IMR-90 (cell line): ENCODE data around the gene GRAMD4. TPM values are rescaled to one million over a fixed set of nuclear protein-coding genes. Genes with fewer than 3 reads are reported as not detected.

Experiments used
- ATAC-seq: fragments of 200-7000 bp; cut with Tn5 transposase; 2 replicates; pipeline ENCODE4 v1.9.1; 2020; ENCODE audit warnings: low read depth, mild to moderate bottlenecking, moderate library complexity
- BruUV-seq: library from RNA; stranded (reverse); fragments of 400-500 nt; replicated peaks from 2 replicates; lab custom pipeline; 2021; lab: Mats Ljungman, UMichigan
- CTCF ChIA-PET: fragments of 300-600 bp; formaldehyde crosslinking; extraction: SDS; loops from one replicate; lab custom pipeline; 2021; ENCODE audit warnings: antibody characterized with exemption; lab: Yijun Ruan, JAX
- POLR2A ChIA-PET: fragments of 300-600 bp; sonication (Branson Sonifier 250); formaldehyde crosslinking; loops from one replicate; lab custom pipeline; 2022; ENCODE audit warnings: antibody characterized with exemption; ENCODE audit not compliant: unreplicated experiment; lab: Charles Lee
- DNase-seq: peaks from one replicate; pipeline ENCODE4 v3.0.0; 2013
- H2AFZ ChIP-seq: replicated peaks from 2 replicates; pipeline ENCODE3; 2013; ENCODE audit warnings: low read length, mild to moderate bottlenecking; ENCODE audit not compliant: poor library complexity
- H2AK5ac ChIP-seq: 2 replicates; pipeline ENCODE4 v1.6.1; 2013; ENCODE audit warnings: low read depth, low read length, inconsistent platforms
- H2AK9ac ChIP-seq: replicated peaks from 2 replicates; pipeline ENCODE3; 2013; ENCODE audit warnings: mild to moderate bottlenecking, low read depth, low read length, moderate library complexity; ENCODE audit not compliant: poor library complexity
- H2BK120ac ChIP-seq: 2 replicates; pipeline ENCODE4 v1.6.1; 2013; ENCODE audit warnings: low read depth, low read length, inconsistent platforms
- H2BK15ac ChIP-seq: 3 replicates; pipeline ENCODE4 v1.6.1; 2013; ENCODE audit warnings: low read depth, low read length, inconsistent platforms
- H2BK20ac ChIP-seq: 2 replicates; pipeline ENCODE4 v1.6.1; 2013; ENCODE audit warnings: low read depth, mild to moderate bottlenecking, inconsistent platforms, low read length, moderate library complexity
- H2BK5ac ChIP-seq: 2 replicates; pipeline ENCODE4 v1.6.1; 2013; ENCODE audit warnings: mild to moderate bottlenecking, low read depth, low read length, inconsistent platforms; ENCODE audit not compliant: poor library complexity, severe bottlenecking
- H3K14ac ChIP-seq: replicated peaks from 2 replicates; pipeline ENCODE4 v1.6.1; 2013; ENCODE audit warnings: low read depth, low read length, inconsistent platforms
- H3K18ac ChIP-seq: 2 replicates; pipeline ENCODE4 v1.6.1; 2013; ENCODE audit warnings: low read depth, low read length, control low read depth
- H3K23ac ChIP-seq: 2 replicates; pipeline ENCODE4 v1.6.1; 2013; ENCODE audit warnings: low read depth, low read length, inconsistent platforms
- H3K27ac ChIP-seq: 2 replicates; pipeline ENCODE4 v1.5.1; 2013; ENCODE audit warnings: mild to moderate bottlenecking, control low read depth, low read length; ENCODE audit not compliant: insufficient read depth
- H3K27me3 ChIP-seq: 2 replicates; pipeline ENCODE4 v1.6.1; 2013; ENCODE audit warnings: low read length; ENCODE audit not compliant: control insufficient read depth, insufficient read depth
- H3K36me3 ChIP-seq: 2 replicates; pipeline ENCODE4 v1.6.1; 2013; ENCODE audit warnings: low read length, mixed read lengths; ENCODE audit not compliant: control insufficient read depth, insufficient read depth
- H3K4ac ChIP-seq: 2 replicates; pipeline ENCODE4 v1.6.1; 2013; ENCODE audit warnings: low read depth, low read length, inconsistent platforms
- H3K4me1 ChIP-seq: 2 replicates; pipeline ENCODE4 v1.6.1; 2013; ENCODE audit warnings: low read length, mixed read lengths; ENCODE audit not compliant: control insufficient read depth, insufficient read depth
- H3K4me2 ChIP-seq: 2 replicates; pipeline ENCODE4 v1.6.1; 2013; ENCODE audit warnings: low read depth, mild to moderate bottlenecking, control low read depth, low read length, moderate library complexity
- H3K4me3 ChIP-seq: 2 replicates; pipeline ENCODE4 v1.5.1; 2013; ENCODE audit warnings: low read depth, mild to moderate bottlenecking, control low read depth, low read length, moderate library complexity; ENCODE audit not compliant: insufficient read depth
- H3K56ac ChIP-seq: 2 replicates; pipeline ENCODE4 v1.6.1; 2013; ENCODE audit warnings: low read length, inconsistent platforms; ENCODE audit not compliant: insufficient read depth; ENCODE audit errors: extremely low read depth
- H3K79me1 ChIP-seq, 2 experiments: 2 replicates each; pipeline ENCODE4 v1.6.1; 2013; ENCODE audit warnings: low read length in 2 of 2, inconsistent platforms in 1 of 2, low read depth in 1 of 2
- H3K9ac ChIP-seq: 2 replicates; pipeline ENCODE4 v1.6.1; 2013; ENCODE audit warnings: low read depth, low read length, control low read depth
- H3K9me1 ChIP-seq: 2 replicates; pipeline ENCODE4 v1.6.1; 2013; ENCODE audit warnings: low read length, inconsistent platforms; ENCODE audit not compliant: insufficient read depth
- H3K9me3 ChIP-seq: 2 replicates; pipeline ENCODE4 v1.6.1; 2013; ENCODE audit warnings: low read length; ENCODE audit not compliant: control insufficient read depth, insufficient read depth
- H4K20me1 ChIP-seq: 2 replicates; pipeline ENCODE4 v1.6.1; 2013; ENCODE audit warnings: low read length, inconsistent platforms; ENCODE audit not compliant: insufficient read depth
- H4K5ac ChIP-seq: 2 replicates; pipeline ENCODE4 v1.6.1; 2013; ENCODE audit warnings: mild to moderate bottlenecking, low read depth, low read length, control low read depth
- H4K8ac ChIP-seq, 2 experiments: 2 replicates each; pipeline ENCODE4 v1.6.1; 2013; ENCODE audit warnings: low read depth in 2 of 2, low read length in 2 of 2, control low read depth in 1 of 2, inconsistent platforms in 1 of 2
- H4K91ac ChIP-seq: 2 replicates; pipeline ENCODE4 v1.6.1; 2013; ENCODE audit warnings: low read depth, low read length, inconsistent platforms; ENCODE audit not compliant: insufficient read depth
- BHLHE40 ChIP-seq: fragments of 150-350 bp; IDR thresholded peaks from 2 replicates; pipeline ENCODE4 v1.6.1; 2016; ENCODE audit warnings: mild to moderate bottlenecking, low read depth, low read length
- CEBPB ChIP-seq: IDR thresholded peaks from 2 replicates; pipeline ENCODE4 v1.6.1; 2012; ENCODE audit warnings: low read depth, low read length, improper control_type of control experiment
- CHD1 ChIP-seq: IDR thresholded peaks from 2 replicates; pipeline ENCODE4 v1.6.1; 2012; ENCODE audit warnings: low read depth, low read length, improper control_type of control experiment
- CTCF ChIP-seq: conservative IDR thresholded peaks from 2 replicates; pipeline ENCODE4 v1.5.1; 2012; ENCODE audit warnings: mild to moderate bottlenecking, low read depth, low read length, improper control_type of control experiment
- ELK1 ChIP-seq: fragments of 150-350 bp; IDR thresholded peaks from 2 replicates; pipeline ENCODE4 v1.6.1; 2016; ENCODE audit warnings: low read depth, mild to moderate bottlenecking, low read length, moderate library complexity, borderline replicate concordance
- MAFK ChIP-seq: IDR thresholded peaks from 2 replicates; pipeline ENCODE4 v1.6.1; 2012; ENCODE audit warnings: low read depth, low read length, improper control_type of control experiment
- MAZ ChIP-seq: IDR thresholded peaks from 2 replicates; pipeline ENCODE4 v1.6.1; 2012; ENCODE audit warnings: low read depth, mild to moderate bottlenecking, low read length, improper control_type of control experiment, moderate library complexity, borderline replicate concordance
- MXI1 ChIP-seq: IDR thresholded peaks from 2 replicates; pipeline ENCODE4 v1.6.1; 2012; ENCODE audit warnings: low read depth, mild to moderate bottlenecking, low read length, moderate library complexity, borderline replicate concordance
- NFE2L2 ChIP-seq: fragments of 150-350 bp; IDR thresholded peaks from 2 replicates; pipeline ENCODE4 v1.6.1; 2016; ENCODE audit warnings: low read depth, mild to moderate bottlenecking, low read length
- POLR2A ChIP-seq: IDR thresholded peaks from 2 replicates; pipeline ENCODE4 v1.6.1; 2012; ENCODE audit warnings: mild to moderate bottlenecking, low read depth, low read length
- RAD21 ChIP-seq: IDR thresholded peaks from 2 replicates; pipeline ENCODE4 v1.6.1; 2012; ENCODE audit warnings: low read length, improper control_type of control experiment
- WGBS, 2 experiments: methylation state at CpG; one replicate each; pipeline versions ENCODE4 v1.1.5 to v1.1.7; 2013; ENCODE audit warnings: missing lambda C conversion rate in 2 of 2; ENCODE audit not compliant: insufficient read length in 1 of 2; ENCODE audit errors: extremely low coverage in 2 of 2; 5-methylcytosine and 5-hydroxymethylcytosine counted together
- dilution Hi-C: fragments of 300-500 bp; cut with HindIII; formaldehyde crosslinking; loops from one replicate; pipeline ENCODE4 v1.14.3; 2018; ENCODE audit warnings: low sequenced_read_pairs; ENCODE audit not compliant: unreplicated experiment
- in situ Hi-C: fragments of 300-500 bp; cut with MboI; formaldehyde crosslinking; loops from 3 replicates; pipeline ENCODE4 v1.14.3; 2019; ENCODE audit warnings: low sequenced_read_pairs, inconsistent platforms, mixed read lengths
- intact Hi-C: fragments of 100-400 bp; cut with micrococcal nuclease; formaldehyde crosslinking; loops from 2 replicates; pipeline ENCODE4 v1.10.0; 2022
- polyA plus RNA-seq, 3 experiments: library from polyadenylated mRNA; depleted of rRNA; stranded (reverse); fragments of >200 nt; gene quantifications; 2 replicates each; pipeline ENCODE4 v1.2.3, GENCODE V29; 2012; ENCODE audit warnings: low replicate concordance in 1 of 3
- total RNA-seq: library from RNA; depleted of rRNA; stranded (reverse); fragments of >200 nt; gene quantifications from 2 replicates; pipeline ENCODE4 v1.2.3, GENCODE V29; 2012

Gene GRAMD4
- total and polyA plus RNA-seq, 2 of the 4 experiments (the other 2 are of a cell fraction) = 2.7 to 5.8 TPM

GRCh38 chr22:46586531-46587011 is 33.6 kb upstream of the GRAMD4 start:
- Histone ChIP-seq H4K91ac (no peak overlapping the region), H2BK5ac (no peak overlapping the region), H3K9me3 (no peaks in the 10 kb centered on the region), H3K14ac (no peak overlapping the region), H3K27ac (no peak overlapping the region), H3K79me1 (peaks cover 1% of the 10 kb centered on the region in 2 experiments; a peak in 2 of 4 replicates), H3K56ac (no peak overlapping the region), H3K9me1 (no peaks in the 10 kb centered on the region), H3K4me2 (no peak overlapping the region), H4K8ac (no peak overlapping the region), H2AFZ (no peak overlapping the region), H2AK5ac (no peak overlapping the region), H2BK20ac (no peak overlapping the region), H3K27me3 (no peaks in the 10 kb centered on the region; the same call in 1 of the 2 replicates), H2AK9ac (no peak overlapping the region), H3K18ac (no peak overlapping the region), H4K20me1 (peaks cover 39% of the 10 kb centered on the region), H3K4ac (no peak overlapping the region), H3K9ac (no peak overlapping the region), H2BK15ac (no peak overlapping the region), H3K4me3 (no peak overlapping the region), H3K23ac (no peak overlapping the region), H4K5ac (no peak overlapping the region), H3K4me1 (peaks cover 5% of the 10 kb centered on the region; the same call in 1 of the 2 replicates), H2BK120ac (no peak overlapping the region), H3K36me3 (peaks cover 1% of the 10 kb centered on the region; the same call in 1 of the 2 replicates)
- 100% methylated on average over 1 of the region's 12 CpGs; no CpG with 5 or more reads in 1 of the 2 experiments for WGBS, 2 experiments
- DNase-seq (no peak), ATAC-seq (no peak)
- ChIA-PET POLR2A (no interaction called here), CTCF (no interaction called here)
- dilution Hi-C loops (no loop called here), in situ Hi-C loops (no loop called here), intact Hi-C loops (no loop called here)
- no peak for TF ChIP-seq BHLHE40
- no peak for TF ChIP-seq CTCF
- TF ChIP-seq RAD21 = no peak
- no peak for TF ChIP-seq POLR2A
- no peak for TF ChIP-seq CHD1
- TF ChIP-seq MXI1 = no peak
- TF ChIP-seq MAZ = no peak
- no peak for TF ChIP-seq NFE2L2
- no peak for TF ChIP-seq MAFK
- no peak for TF ChIP-seq ELK1
- TF ChIP-seq CEBPB = no peak
- BruUV-seq = no TSS peak
